AML-193 (cell line): ENCODE measurements around the gene UPK1A.
A peak's percentile ranks its signal among the peaks of the same experiment; 100 is the strongest.
"Not testable (repeated sequence)": the region's sequence is repeated elsewhere in the genome, so short reads cannot be mapped to it uniquely, and the experiment has no call there.

Source experiments
- DNase-seq, 2 experiments: peaks; one replicate each; lab custom pipeline; 2025; lab: John Stamatoyannopoulos, UW

The UPK1A gene

GRCh38 chr19:35691106-35691505, 24.8 kb downstream of the UPK1A start:
- not testable (repeated sequence) for DNase-seq

DNA sequence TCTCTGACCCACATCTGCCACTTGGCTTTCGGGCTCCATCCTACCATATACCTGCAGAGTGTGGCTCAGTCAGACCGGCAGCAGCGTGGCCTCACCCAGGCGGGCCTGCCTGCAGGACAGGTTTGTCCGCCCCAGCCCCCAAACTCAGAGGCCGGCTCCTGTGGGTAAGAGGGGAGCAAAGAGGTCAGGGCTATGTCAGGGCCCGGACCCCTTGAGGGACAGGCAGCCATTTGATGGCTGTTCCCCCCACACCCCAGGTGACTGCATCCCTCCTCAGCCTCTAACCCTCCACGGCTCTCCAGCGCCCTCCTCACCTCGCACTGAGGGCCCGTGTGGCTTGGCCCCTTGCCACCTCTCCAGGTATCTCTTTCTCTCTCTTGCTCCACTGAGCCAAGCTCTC, 25.7 kb downstream of the UPK1A start:
- no peak for DNase-seq

DNA sequence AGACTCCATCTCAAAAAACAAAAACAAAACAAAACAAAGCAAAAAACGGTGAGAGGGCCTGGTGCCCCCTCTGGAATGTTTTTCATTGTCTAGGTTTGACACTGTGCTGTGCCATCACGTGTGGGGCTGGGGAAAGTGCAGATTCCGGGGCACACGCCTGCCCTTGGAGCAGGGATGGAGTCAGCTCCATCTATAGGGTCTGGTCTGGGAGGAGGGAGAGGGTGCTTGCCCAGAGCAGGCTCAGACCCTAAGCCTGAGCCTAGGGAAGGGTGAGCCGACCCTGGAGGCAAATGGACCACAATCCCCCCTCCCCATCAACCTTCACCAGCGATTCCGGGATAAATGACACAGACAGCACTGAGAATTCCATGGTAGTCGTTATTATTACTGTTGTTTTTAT, 27.1 kb downstream of the UPK1A start:
- DNase-seq = no peak

DNA sequence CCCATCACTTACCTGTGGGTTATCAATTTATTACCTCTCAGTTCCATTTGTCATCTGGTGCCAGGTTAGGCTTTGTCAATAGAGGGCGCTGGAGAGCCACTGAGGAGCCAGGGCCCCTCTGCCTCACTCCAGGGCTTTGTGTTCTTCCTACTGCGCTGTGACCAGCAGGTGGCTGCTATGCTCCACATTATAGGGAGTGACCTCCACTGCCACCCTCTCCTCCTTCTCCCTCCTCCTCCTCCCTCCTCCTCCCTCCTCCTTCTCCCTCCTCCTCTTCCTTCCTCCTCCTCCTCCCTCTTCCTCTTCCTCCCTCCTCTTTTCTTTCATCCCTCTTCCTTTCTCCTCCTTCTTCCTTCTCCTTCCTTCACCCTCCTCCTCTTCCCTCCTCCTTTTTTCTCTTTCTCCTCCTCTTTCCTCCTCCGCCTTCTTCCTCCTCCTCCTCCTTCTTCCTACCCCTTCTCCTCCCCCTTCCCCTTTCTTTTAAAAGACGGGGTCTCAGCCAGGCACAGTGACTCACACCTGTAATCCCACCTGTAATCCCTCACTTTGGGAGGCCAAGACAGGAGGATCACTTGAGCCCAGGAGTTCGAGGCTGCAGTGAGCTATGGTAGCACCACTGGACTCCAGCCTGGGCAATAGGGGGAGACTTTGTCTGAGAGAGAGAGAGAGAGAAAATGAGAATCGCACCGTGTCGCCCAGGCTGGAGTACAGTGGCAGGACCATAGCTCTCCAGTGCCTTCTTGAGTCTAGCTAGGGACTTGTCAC, 27.7 kb downstream of the UPK1A start:
- peak; percentile 79 to 89 for DNase-seq

DNA sequence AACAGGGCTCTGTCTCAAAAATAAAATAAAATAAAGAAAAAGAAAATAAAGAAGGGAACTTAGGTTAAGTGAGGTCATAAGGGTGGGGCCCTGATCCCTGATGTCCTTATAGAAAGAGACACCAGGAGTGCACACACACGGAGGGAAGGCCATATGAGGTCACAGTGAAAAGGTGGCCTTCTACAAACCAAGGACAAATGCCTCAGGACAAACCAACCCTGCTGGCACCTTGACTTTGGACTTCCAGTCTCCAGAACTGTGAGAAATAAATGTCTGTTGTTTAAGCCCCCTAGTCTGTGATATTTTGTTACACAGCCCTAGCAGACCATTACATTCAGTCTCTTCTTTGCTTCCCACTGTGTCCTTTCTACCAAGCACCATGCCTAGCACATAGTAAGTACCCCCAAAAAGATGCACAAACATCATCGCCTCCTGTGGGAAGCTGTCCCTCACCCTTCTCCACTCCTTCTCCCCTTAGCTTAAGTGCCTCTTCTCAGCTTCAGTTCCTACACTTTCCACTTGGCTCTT, 29.6 kb downstream of the UPK1A start:
- DNase-seq = no peak

DNA sequence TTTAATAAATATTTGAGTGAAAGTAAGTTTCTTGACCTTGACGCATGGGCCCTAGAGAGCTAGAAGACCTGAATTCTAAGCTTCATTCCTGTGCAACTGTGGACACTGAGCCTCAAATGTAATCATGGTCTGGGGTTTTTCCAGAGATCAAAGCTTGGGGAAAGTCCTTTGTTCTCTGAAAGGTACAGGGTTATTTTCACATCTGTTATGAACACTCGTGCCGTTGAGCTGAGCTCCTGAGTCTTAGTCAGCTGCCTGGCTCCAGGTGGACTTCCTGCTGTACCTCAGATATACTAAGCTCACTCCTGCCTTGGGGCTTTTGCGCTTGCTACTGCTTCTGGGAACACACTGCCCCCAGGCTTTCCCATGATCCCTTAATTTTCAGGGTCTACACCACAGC, 30.5 kb downstream of the UPK1A start:
- DNase-seq = no peak

DNA sequence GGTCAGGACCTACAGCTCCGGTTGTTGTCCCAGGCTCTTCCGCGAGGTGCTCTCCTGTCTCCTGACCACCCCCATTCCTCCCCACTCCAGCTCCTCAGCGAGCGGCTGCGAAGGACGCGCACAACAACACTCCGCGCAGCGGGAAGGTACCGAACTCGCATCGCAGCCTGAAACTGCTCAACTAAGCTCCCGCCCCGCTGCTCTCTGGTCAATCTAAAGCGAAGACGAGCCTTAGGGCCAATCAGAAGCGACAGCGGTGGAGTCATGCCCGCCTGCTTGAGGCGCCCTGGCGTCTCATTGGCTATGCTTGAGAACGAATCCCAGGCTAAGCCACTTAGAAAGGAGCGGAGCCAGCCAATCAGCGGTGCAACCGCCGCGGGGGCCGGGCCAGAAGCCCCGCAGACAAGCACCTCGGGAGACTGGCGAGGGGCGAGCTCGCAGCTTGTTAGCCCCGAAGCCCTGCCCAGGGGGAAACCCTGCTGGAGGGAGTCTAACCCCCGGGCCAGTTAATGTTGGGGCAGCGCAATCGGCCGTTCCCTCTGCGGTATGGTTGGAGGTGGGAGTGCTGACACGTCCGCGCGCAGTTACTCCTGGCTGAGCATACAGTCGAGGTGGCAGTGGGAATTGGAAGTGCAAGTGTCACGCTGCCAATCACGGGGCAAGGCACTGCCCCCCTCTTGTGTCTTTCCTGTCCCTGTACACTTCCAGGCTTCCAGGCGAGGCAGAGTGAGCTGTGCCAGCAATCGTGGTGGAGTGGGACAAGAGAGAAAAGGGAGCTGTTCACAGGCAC, 36.1 kb downstream of the UPK1A start:
- peak; percentile 98 to 99 for DNase-seq

DNA sequence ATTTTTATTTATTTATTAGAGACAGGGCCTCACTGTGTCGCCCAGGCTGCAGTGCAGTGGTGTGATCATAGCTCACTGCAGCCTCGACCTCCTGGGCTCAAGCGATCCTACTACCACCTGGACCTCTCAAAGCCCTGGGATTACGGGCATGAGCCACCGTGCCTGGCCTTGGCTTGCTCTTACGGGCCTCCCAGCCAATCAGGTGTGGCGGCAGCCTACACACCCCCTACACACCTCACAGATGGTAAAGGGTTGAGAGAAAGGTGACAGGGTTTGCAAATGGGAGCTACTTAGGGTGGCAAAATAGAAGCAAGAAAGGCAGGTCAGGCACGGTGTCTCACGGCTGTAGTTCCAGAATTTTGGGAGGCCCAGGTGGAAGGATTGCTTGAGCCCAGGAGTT, 37.0 kb downstream of the UPK1A start:
- DNase-seq = no peak

GRCh38 chr19:35704218-35704617, 37.9 kb downstream of the UPK1A start, which contains the start of gene ZBTB32:
Gene ZBTB32 (plus strand): TSS chr19:35704558. CDS start chr19:35714627, 10,069 bp downstream.
- no peak for DNase-seq

- DNase-seq = no peak
Observed at GRCh38 chr19:35708391-35708790, 42.1 kb downstream of the UPK1A start.

DNA sequence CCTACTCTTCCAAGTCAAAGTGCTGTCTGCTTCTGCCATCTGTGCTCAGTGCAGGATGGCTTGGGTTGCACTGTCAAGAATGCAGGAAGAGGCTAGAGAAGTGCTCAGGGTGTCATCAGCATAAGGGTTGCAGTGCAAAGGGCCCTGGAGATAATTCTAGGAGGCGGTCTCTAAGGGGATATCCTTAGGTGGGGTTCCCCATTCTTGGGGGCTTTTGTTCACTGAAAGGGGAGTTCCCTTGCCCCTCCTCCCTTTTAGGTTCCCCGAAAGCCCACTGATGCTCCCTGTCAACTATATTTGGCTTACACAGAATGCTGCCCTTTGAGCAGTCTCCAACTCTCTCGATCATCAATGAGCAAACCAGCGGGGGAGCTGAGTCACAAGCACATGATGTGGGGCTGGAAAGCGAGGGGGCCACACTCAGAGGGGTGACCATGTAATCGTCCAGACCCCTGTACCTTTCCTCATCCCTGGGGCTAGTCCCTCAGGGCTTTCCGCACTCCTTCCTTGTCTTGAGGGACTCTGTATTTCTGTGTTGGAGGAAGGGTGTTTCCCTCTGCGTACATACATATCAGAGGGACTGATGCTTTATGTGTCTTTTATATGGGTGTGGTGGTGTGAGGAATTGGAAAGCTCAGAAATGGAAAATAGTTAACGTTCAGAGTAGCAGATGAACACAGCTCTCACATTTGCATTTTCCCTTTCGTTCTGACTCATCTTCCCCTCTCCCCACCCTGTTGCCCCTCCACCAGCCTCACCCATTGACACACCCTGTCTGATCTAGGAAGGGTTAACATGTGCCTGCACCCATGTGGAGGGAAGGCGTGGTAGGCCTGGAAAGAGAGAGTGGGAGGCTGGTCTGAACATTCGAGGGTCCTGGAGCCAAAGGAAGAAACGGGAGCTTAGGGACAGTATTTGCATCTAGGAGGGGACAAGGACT, 44.7 kb downstream of the UPK1A start:
- no peak for DNase-seq

- no peak for DNase-seq
Observed at GRCh38 chr19:35712567-35713505, 46.5 kb downstream of the UPK1A start.

DNA sequence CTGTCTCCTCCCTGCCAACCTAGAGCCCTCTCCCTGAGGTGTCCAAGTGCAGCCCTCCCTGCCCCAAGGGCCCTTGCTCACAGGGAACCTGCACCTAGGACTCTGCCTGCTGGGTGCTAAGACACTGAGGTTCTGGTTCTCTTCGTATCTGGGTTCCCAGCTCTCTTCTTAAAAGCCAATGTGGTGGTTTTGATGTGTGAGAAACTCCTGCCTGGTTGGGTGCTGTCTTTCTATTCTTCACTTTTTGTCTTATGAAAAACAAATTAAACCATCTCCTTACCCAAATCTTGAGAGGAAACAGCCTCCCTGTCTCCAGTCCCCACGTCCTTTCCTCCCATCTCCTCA, 47.2 kb downstream of the UPK1A start:
- DNase-seq = no peak

- DNase-seq = no peak
Observed at GRCh38 chr19:35713904-35714495, 47.7 kb downstream of the UPK1A start.

DNA sequence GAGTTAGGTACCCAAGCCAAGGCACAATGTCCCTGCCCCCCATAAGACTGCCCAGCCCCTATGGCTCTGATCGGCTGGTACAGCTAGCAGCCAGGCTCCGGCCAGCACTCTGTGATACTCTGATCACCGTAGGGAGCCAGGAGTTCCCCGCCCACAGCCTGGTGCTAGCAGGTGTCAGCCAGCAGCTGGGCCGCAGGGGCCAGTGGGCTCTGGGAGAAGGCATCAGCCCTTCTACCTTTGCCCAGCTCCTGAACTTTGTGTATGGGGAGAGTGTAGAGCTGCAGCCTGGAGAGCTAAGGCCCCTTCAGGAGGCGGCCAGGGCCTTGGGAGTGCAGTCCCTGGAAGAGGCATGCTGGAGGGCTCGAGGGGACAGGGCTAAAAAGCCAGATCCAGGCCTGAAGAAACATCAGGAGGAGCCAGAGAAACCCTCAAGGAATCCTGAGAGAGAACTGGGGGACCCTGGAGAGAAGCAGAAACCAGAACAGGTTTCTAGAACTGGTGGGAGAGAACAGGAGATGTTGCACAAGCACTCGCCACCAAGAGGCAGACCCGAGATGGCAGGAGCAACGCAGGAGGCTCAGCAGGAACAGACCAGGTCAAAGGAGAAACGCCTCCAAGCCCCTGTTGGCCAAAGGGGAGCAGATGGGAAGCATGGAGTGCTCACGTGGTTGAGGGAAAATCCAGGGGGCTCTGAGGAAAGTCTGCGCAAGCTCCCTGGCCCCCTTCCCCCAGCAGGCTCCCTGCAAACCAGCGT, 48.5 kb downstream of the UPK1A start:
- no peak for DNase-seq

GRCh38 chr19:35715355-35715809, 49.1 kb downstream of the UPK1A start:
- DNase-seq = no peak

DNA sequence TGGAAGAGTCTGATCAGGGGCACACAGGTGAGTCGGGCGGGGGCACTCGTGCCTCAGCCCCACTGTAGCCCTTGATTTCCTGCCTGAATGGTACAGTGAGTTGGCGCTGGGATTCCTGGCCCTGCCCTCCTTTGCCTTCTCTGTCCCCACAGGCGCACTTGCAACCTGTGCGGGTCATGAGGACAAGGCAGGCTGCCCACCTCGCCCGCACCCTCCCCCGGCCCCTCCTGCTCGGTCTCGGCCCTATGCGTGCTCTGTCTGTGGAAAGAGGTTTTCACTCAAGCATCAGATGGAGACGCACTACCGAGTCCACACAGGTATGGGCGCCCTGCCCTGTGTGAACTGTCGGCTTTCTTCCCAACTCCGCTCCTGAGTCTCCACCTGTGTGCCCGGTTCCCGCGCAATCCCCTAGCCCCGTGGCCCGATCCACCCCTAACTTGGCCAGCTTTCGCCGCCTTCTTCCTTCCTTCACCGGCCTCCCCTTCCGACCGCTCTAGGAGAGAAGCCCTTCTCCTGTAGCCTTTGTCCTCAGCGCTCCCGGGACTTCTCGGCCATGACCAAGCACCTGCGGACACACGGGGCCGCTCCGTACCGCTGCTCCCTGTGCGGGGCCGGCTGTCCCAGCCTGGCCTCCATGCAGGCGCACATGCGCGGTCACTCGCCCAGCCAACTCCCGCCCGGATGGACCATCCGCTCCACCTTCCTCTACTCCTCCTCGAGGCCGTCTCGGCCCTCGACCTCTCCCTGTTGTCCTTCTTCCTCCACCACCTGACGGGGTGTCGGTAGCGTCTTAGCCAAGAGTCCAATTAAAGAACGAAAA, 49.9 kb downstream of the UPK1A start:
- DNase-seq = peak; percentile 43 to 68

GRCh38 chr19:35716801-35717664, 50.7 kb downstream of the UPK1A start:
- peak; percentile 88 to 92 for DNase-seq
